ENCODE data around the gene LRIT1. TPM values are rescaled to one million over a fixed set of nuclear protein-coding genes. Genes with fewer than 3 reads are reported as not detected.

The LRIT1 gene
- total and polyA plus RNA-seq, 8 donors = not detected

DNA sequence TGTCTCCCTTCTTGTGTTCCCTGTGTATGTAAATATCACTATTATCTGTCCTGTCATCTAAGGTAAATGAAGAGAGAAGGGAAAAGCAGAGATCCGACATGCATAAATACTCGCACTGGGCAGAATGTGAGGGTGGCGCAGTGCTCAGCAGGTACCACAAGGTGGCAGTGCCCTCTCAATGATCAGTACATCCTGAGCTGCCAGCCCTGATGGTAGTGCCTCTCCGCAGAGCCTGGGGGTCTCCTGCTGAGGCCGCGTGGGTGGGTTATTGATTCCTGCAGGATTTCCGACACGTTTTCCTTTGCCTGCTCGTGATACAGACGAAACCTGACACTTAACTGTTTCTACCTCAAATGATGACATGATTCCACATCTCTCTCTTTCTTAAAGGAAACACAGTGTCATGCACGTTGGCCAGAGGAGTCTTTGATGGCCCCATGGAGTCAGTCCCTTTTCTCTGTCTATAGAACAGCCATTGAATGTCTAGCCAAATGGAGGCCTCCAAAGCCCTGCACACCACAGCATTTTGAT lies 23.3 kb upstream of the LRIT1 start:
- WGBS, 2 donors = 2% methylated on average over 11 of the region's 11 CpGs
- FAIRE-seq = no peak
- Histone ChIP-seq H3K4me3 (no peak overlapping the region), H3K27me3 (no peaks in the 10 kb centered on the region), H3K4me1 (no peaks in the 10 kb centered on the region), H3K36me3 (no peaks in the 10 kb centered on the region), H3K9me3 (no peaks in the 10 kb centered on the region), H3K27ac (no peak overlapping the region)
- peak; percentile 30 to 78 (median 66) for DNase-seq
- peak; percentile 78 to 95 (median 86) for TF ChIP-seq CTCF (IDR thresholded peaks at IDR 0.05)
- peak; percentile 83 to 99 (median 97) for ATAC-seq
- intact Hi-C loops (cut with DNase I) = loop anchor here in 2 of 3 donors (5.0 kb wide), 1 partner anchor 278 kb away; no protein-coding TSS in a partner anchor

- FAIRE-seq (no peak), ATAC-seq (no peak), DNase-seq (no peak)
- no peak overlapping the region for H3K4me3 ChIP-seq
- no peaks in the 10 kb centered on the region for H3K36me3 ChIP-seq
- no peak for TF ChIP-seq CTCF (IDR thresholded peaks at IDR 0.05)
- intact Hi-C loops (cut with DNase I) = loop anchor here in 2 of 3 donors (5.0 kb wide), 1 partner anchor 279 kb away; no protein-coding TSS in a partner anchor
- H3K4me1 ChIP-seq = no peaks in the 10 kb centered on the region
- WGBS, 2 donors = 70 to 75% methylated on average over 5 of the region's 5 CpGs
- no peak overlapping the region for H3K27ac ChIP-seq
- H3K27me3 ChIP-seq = no peaks in the 10 kb centered on the region
- H3K9me3 ChIP-seq = no peaks in the 10 kb centered on the region
These were observed 22.4 kb upstream of the LRIT1 start for GRCh38 chr10:84263716-84264115.

DNA sequence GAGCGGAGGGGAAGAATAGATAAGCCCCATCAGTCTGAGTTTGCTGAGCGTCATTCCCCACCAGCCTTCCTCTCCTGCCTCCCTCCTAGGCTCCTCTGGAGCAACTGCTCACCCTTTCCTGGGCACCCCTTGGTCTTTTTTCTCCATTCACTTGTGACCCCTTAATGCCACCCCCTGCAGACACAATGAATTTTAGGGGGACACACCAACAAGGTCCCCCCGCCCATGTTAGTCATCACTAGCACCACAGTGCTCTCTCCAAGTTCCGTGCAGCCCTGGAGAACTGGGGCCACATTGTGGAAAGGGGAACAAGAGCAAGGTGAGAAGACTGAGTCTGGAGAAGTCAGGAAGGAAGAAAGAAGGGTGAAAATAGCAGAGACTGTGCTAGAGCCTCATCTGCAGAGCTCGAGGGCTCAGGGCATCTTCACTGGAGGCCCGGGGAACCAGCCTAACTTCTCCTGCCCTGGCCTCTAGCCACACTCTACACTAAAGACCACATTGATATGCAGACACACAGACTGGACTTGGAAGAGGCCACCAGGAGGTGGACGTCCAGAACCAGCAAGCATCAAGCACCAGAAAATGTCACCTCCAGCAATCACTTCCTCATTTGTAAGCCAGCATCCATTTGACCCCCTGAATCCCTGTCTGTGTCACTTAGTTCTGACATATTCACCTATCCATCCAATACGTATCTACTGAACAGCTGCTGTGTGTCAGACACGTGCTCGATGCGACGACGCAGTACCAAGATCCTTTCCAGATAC lies 21.0 kb upstream of the LRIT1 start:
- DNase-seq = no peak
- ATAC-seq = no peak
- TF ChIP-seq CTCF (IDR thresholded peaks at IDR 0.05) = no peak
- Histone ChIP-seq H3K4me1 (no peaks in the 10 kb centered on the region), H3K36me3 (no peaks in the 10 kb centered on the region), H3K9me3 (no peaks in the 10 kb centered on the region), H3K27ac (no peak overlapping the region), H3K4me3 (no peak overlapping the region), H3K27me3 (no peaks in the 10 kb centered on the region)
- intact Hi-C loops (cut with DNase I) = loop anchor here in 2 of 3 donors (5.0 kb wide), 1 partner anchor 280 kb away; no protein-coding TSS in a partner anchor
- no peak for FAIRE-seq
- 61 to 62% methylated on average over 13 of the region's 13 CpGs for WGBS, 2 donors

GRCh38 chr10:84261236-84261915 lies 20.0 kb upstream of the LRIT1 start:
- ATAC-seq (no peak), DNase-seq (no peak), FAIRE-seq (no peak)
- WGBS, 2 donors = 64 to 74% methylated on average over 7 of the region's 7 CpGs
- intact Hi-C loops (cut with DNase I) = loop anchor here in 2 of 3 donors (5.0 kb wide), 1 partner anchor 281 kb away; no protein-coding TSS in a partner anchor
- Histone ChIP-seq H3K4me1 (no peaks in the 10 kb centered on the region), H3K9me3 (no peaks in the 10 kb centered on the region), H3K27ac (no peak overlapping the region), H3K27me3 (no peaks in the 10 kb centered on the region), H3K4me3 (no peak overlapping the region), H3K36me3 (no peaks in the 10 kb centered on the region)
- TF ChIP-seq CTCF (IDR thresholded peaks at IDR 0.05) = no peak
